ENCODE measurements around the gene MAD1L1. TPM values are rescaled to one million over a fixed set of nuclear protein-coding genes. Genes with fewer than 3 reads are reported as not detected.

The MAD1L1 gene
- total RNA-seq, 2 experiments from 2014 or later: 40.0 to 44.7 TPM

DNA sequence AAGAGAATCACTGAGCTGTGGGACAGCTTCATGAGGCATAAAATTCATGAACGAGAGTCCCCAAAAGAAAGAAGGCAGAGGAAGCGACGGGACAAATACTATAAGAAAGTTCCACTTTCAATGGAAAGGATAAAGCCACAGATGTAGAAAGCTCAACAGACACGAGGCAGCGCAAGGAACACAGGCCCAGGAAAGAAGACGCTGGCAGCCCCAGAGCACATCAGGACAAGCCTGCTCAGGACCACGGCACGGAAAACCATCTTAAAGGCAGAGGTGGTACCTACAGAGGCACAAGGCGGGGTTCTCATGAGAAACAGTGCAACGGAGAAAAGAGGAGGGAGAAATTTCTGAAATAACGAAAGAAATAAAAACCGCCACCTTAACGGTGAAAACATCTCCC lies 273.4 kb downstream of the MAD1L1 start:
- H3K27me3 Mint-ChIP-seq: no peaks in the 10 kb centered on the region
- H3K9me3 Mint-ChIP-seq: peaks cover 21% of the 10 kb centered on the region
- DNase-seq: no peak
- H3K4me1 Mint-ChIP-seq (ENCODE audit: low read depth): peaks cover 20% of the 10 kb centered on the region
- H3K4me3 Mint-ChIP-seq: no peak overlapping the region
- ChIA-PET POLR2A (interaction anchor here (1.3 kb wide), 1 partner anchor 39 kb away, joined by 3 read pairs; no protein-coding TSS in a partner anchor), CTCF (interaction anchor here (0.6 kb wide), 1 partner anchor 160 kb away, joined by 3 read pairs; no protein-coding TSS in a partner anchor)
- peaks cover 50% of the 10 kb centered on the region for H3K36me3 Mint-ChIP-seq (ENCODE audit: low read depth)
- ATAC-seq: no peak
- no peak overlapping the region for H3K27ac Mint-ChIP-seq
- intact Hi-C loops (cut with micrococcal nuclease): no loop called here
- TF ChIP-seq, protein P1, sequence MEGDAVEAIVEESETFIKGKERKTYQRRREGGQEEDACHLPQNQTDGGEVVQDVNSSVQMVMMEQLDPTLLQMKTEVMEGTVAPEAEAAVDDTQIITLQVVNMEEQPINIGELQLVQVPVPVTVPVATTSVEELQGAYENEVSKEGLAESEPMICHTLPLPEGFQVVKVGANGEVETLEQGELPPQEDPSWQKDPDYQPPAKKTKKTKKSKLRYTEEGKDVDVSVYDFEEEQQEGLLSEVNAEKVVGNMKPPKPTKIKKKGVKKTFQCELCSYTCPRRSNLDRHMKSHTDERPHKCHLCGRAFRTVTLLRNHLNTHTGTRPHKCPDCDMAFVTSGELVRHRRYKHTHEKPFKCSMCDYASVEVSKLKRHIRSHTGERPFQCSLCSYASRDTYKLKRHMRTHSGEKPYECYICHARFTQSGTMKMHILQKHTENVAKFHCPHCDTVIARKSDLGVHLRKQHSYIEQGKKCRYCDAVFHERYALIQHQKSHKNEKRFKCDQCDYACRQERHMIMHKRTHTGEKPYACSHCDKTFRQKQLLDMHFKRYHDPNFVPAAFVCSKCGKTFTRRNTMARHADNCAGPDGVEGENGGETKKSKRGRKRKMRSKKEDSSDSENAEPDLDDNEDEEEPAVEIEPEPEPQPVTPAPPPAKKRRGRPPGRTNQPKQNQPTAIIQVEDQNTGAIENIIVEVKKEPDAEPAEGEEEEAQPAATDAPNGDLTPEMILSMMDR (IDR thresholded peaks at IDR 0.05): no peak

DNA sequence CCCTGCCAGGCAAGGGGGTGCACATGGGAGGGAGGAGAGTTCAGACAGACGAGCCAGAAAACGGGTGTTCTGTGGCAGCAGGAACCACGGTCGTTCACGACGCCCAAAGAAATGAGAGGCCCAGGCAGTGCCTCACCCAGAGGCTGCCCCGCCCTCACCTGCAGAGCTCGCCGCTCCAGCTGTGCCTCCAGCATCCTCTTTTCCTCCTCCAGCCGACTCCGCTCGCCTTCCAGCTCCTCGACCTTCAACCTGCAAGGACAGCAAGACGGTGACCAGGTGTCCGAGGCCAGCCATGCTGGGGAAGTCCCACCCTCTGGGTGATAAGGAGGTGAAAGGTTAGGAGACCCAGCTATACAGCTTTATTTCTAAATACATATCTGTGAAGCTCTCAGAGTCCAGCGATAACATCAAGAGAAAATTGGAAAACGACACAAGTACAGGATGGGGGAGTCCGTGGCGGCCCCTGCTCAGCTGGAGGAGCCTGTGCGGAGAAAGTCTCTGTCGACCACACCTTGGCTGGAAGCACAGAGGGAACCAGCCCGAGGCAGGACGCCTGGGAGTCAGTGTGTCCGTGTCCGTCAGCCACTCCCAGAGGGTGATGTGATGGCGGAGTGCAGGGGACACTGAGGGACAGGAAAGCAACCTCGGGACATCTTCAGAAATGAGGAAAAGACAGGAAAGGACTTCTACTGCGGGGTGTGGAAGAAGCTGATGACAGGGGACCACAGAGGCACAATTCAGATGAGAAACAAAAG lies 275.1 kb downstream of the MAD1L1 start:
- TF ChIP-seq, protein P1 (IDR thresholded peaks at IDR 0.05): no peak
- intact Hi-C loops (cut with micrococcal nuclease): no loop called here
- ATAC-seq (no peak), DNase-seq (no peak)
- Mint-ChIP-seq H3K27me3 (no peaks in the 10 kb centered on the region), H3K9me3 (peaks cover 21% of the 10 kb centered on the region), H3K36me3 (ENCODE audit: low read depth) (peaks cover 40% of the 10 kb centered on the region), H3K4me1 (ENCODE audit: low read depth) (peaks cover 20% of the 10 kb centered on the region), H3K27ac (no peak overlapping the region), H3K4me3 (no peak overlapping the region)
- CTCF ChIA-PET: no interaction called here
- POLR2A ChIA-PET: no interaction called here

DNA sequence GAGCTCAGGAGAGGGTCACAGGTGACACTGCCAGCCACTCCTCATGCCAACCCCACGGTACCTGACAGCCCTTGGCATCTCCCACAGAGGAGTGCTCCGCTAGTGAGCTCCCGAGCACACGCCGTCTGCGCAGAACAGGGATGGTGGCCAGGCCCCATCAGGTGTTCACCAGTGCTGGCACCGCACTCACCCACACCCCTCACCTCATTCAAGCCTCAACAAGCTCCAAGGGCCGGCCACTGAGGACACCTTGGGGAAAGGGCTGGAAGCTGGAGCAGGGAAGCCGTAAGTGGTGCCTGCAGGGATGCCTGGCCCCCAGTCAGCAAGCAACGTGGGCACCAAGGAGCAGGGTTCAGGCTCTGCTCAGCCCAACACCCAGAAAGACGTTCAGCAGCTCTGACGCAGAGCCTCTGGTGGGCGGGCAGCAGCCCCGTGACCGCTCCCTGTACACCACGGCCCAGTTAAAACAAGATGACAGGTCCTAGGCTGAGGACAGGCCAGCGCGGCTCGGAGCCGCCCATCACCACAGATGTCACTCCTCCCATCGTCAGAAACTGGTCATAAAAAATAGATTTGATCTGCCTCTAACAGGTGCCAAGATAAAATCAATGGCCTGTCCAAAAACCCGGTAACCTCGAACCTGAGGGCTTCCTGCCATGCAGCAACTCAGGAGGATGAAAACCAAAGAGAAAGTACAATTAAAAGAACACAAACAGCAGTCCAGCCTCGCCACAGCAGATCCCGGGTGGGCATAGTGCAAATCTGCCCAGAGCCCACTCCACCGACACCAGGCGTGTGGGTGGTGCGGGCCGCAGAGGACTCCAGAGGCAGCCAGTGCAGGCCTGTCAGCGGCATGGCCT lies 275.9 kb downstream of the MAD1L1 start:
- CTCF ChIA-PET: no interaction called here
- TF ChIP-seq, protein P1 (IDR thresholded peaks at IDR 0.05): no peak
- POLR2A ChIA-PET: no interaction called here
- Mint-ChIP-seq H3K27me3 (no peaks in the 10 kb centered on the region), H3K27ac (no peak overlapping the region), H3K4me1 (ENCODE audit: low read depth) (peaks cover 14% of the 10 kb centered on the region), H3K9me3 (peaks cover 16% of the 10 kb centered on the region), H3K4me3 (no peak overlapping the region), H3K36me3 (ENCODE audit: low read depth) (peaks cover 33% of the 10 kb centered on the region)
- ATAC-seq (no peak), DNase-seq (no peak)
- intact Hi-C loops (cut with micrococcal nuclease): no loop called here

DNA sequence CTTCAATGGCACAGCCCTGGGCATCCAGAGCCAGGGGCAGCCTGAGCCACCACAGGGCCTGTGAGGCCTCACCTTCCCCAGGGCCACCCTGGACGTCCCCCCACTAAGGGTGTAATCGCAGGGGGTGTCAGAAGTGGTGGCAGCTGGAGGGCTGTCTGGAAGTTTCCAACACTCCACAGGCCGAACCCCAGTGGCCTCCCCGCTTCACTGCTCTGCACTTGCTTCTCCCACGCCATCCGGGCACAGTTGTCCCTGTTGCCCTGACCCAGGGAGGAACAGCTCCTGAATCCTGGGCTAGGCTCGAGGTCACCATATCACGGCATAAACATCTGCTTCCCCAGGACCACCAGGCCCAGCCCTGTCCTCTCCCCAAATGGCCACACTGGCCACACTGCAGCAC lies 276.6 kb downstream of the MAD1L1 start:
- TF ChIP-seq, protein P1 (IDR thresholded peaks at IDR 0.05): no peak
- Mint-ChIP-seq H3K36me3 (ENCODE audit: low read depth) (peaks cover 26% of the 10 kb centered on the region), H3K4me3 (no peak overlapping the region), H3K27me3 (no peaks in the 10 kb centered on the region), H3K27ac (no peak overlapping the region), H3K9me3 (peaks cover 14% of the 10 kb centered on the region), H3K4me1 (ENCODE audit: low read depth) (peaks cover 13% of the 10 kb centered on the region)
- DNase-seq: no peak
- ATAC-seq: no peak
- CTCF ChIA-PET: no interaction called here
- intact Hi-C loops (cut with micrococcal nuclease): no loop called here
- POLR2A ChIA-PET: no interaction called here

Data from activated CD8-positive, alpha-beta T cell treated with anti-CD3 and anti-CD28 coated beads for 36 hours (primary cell).